Chondrocyte (in vitro differentiated cells): Measurements from ENCODE around the gene HSD11B1L. TPM values are rescaled to one million over a fixed set of nuclear protein-coding genes. Genes with fewer than 3 reads are reported as not detected.

ENCODE experiments used
- DNase-seq: peaks from one replicate; pipeline ENCODE4 v3.0.0; 2021; ENCODE audit warnings: mixed read lengths, low spot score
- H3K27ac Mint-ChIP-seq: one replicate; pipeline ENCODE4 v1.8.0; 2021; ENCODE audit warnings: mild to moderate bottlenecking, moderate library complexity, mixed read lengths; ENCODE audit not compliant: unreplicated experiment
- H3K27me3 Mint-ChIP-seq: 2 replicates; pipeline ENCODE4 v1.8.0; 2021; ENCODE audit warnings: low read depth, mixed read lengths
- H3K36me3 Mint-ChIP-seq: 2 replicates; pipeline ENCODE4 v1.8.0; 2021; ENCODE audit warnings: low read depth, mixed read lengths
- H3K4me1 Mint-ChIP-seq: 2 replicates; pipeline ENCODE4 v1.8.0; 2021; ENCODE audit warnings: low read depth, mild to moderate bottlenecking, mixed read lengths
- H3K4me3 Mint-ChIP-seq: one replicate; pipeline ENCODE4 v1.8.0; 2021; ENCODE audit warnings: mild to moderate bottlenecking, moderate library complexity, mixed read lengths; ENCODE audit not compliant: unreplicated experiment
- H3K9me3 Mint-ChIP-seq: 2 replicates; pipeline ENCODE4 v1.8.0; 2021; ENCODE audit warnings: low read depth, mixed read lengths
- CTCF ChIP-seq: fragments of 200-600 bp; sonication (generic); IDR thresholded peaks from 2 replicates; pipeline ENCODE4 v1.5.0; 2021; ENCODE audit warnings: antibody characterized with exemption, mild to moderate bottlenecking, moderate library complexity
- total RNA-seq: library from RNA; stranded (reverse); gene quantifications from 3 replicates; pipeline ENCODE4 v1.2.1, GENCODE V29; 2021

HSD11B1L gene
- total RNA-seq, 1 donor from 2014 or later, result 7.2 TPM

- Mint-ChIP-seq H3K27ac (no peak overlapping the region), H3K9me3 (no peaks in the 10 kb centered on the region), H3K36me3 (peaks cover 48% of the 10 kb centered on the region), H3K27me3 (no peaks in the 10 kb centered on the region), H3K4me3 (no peak overlapping the region), H3K4me1 (no peaks in the 10 kb centered on the region)
- DNase-seq, result no peak
- no peak for TF ChIP-seq CTCF
These were observed 28.6 kb upstream of the HSD11B1L start for GRCh38 chr19:5652261-5652660.

- H3K27ac Mint-ChIP-seq, result no peak overlapping the region
These were observed 25.9 kb upstream of the HSD11B1L start for GRCh38 chr19:5654931-5655330.

GRCh38 chr19:5655412-5655811, 25.4 kb upstream of the HSD11B1L start:
- Mint-ChIP-seq H3K27ac (no peak overlapping the region), H3K9me3 (no peaks in the 10 kb centered on the region), H3K27me3 (no peaks in the 10 kb centered on the region), H3K36me3 (peaks cover 42% of the 10 kb centered on the region), H3K4me3 (no peak overlapping the region), H3K4me1 (no peaks in the 10 kb centered on the region)
- no peak for TF ChIP-seq CTCF
- no peak for DNase-seq

More at GRCh38 chr19:5654931-5655330, 25.9 kb upstream of the HSD11B1L start:
- no peaks in the 10 kb centered on the region for H3K9me3 Mint-ChIP-seq
- no peaks in the 10 kb centered on the region for H3K4me1 Mint-ChIP-seq
- DNase-seq, result no peak
- TF ChIP-seq CTCF, result no peak
- no peak overlapping the region for H3K4me3 Mint-ChIP-seq
- peaks cover 45% of the 10 kb centered on the region for H3K36me3 Mint-ChIP-seq
- H3K27me3 Mint-ChIP-seq, result no peaks in the 10 kb centered on the region

GRCh38 chr19:5661483-5661882, 19.3 kb upstream of the HSD11B1L start:
- TF ChIP-seq CTCF, result no peak
- Mint-ChIP-seq H3K4me1 (no peaks in the 10 kb centered on the region), H3K27me3 (no peaks in the 10 kb centered on the region), H3K4me3 (no peak overlapping the region), H3K9me3 (no peaks in the 10 kb centered on the region), H3K27ac (no peak overlapping the region), H3K36me3 (peaks cover 35% of the 10 kb centered on the region)
- peak; percentile 90 for DNase-seq

GRCh38 chr19:5663904-5664303, 16.9 kb upstream of the HSD11B1L start:
- H3K27me3 Mint-ChIP-seq, result no peaks in the 10 kb centered on the region
- H3K4me3 Mint-ChIP-seq, result no peak overlapping the region
- no peak for TF ChIP-seq CTCF
- peak; percentile 75 for DNase-seq
- H3K4me1 Mint-ChIP-seq, result no peaks in the 10 kb centered on the region
- no peaks in the 10 kb centered on the region for H3K9me3 Mint-ChIP-seq
- no peak overlapping the region for H3K27ac Mint-ChIP-seq
- H3K36me3 Mint-ChIP-seq, result peaks cover 32% of the 10 kb centered on the region
